ENCODE measurements around the gene GHDC.

- no peak for TF ChIP-seq YY1 (IDR thresholded peaks at IDR 0.05; ENCODE audit: low read depth)
- TF ChIP-seq EGR1 (IDR thresholded peaks at IDR 0.05), result no peak
- TF ChIP-seq ZBTB7A (IDR thresholded peaks at IDR 0.05; ENCODE audit: low read depth), result no peak
- no peak for TF ChIP-seq TEAD4 (IDR thresholded peaks at IDR 0.05)
- TF ChIP-seq TAF1 (IDR thresholded peaks at IDR 0.05; ENCODE audit: low read depth), result no peak
- no peak for TF ChIP-seq REST (IDR thresholded peaks at IDR 0.05; ENCODE audit: low read depth)
- no peak for TF ChIP-seq CREB1 (IDR thresholded peaks at IDR 0.05; ENCODE audit: low read depth)
Observed at GRCh38 chr17:42224651-42225050, 30.4 kb upstream of the GHDC start.

All from Ishikawa (cell line).